GM19328 (cell line): ENCODE data around the gene MAP3K2.
"Not testable (repeated sequence)": the region's sequence is repeated elsewhere in the genome, so short reads cannot be mapped to it uniquely, and the experiment has no call there.

ENCODE experiments used
- ATAC-seq: cut with Tn5 transposase; IDR thresholded peaks from one replicate; pipeline ENCODE4 v1.9.1; 2021; ENCODE audit warnings: mild to moderate bottlenecking, moderate library complexity; ENCODE audit not compliant: unreplicated experiment

Gene MAP3K2

GRCh38 chr2:127356531-127356930, 31.2 kb downstream of the MAP3K2 start:
- no peak for ATAC-seq

GRCh38 chr2:127355407-127356008, 32.3 kb downstream of the MAP3K2 start:
- ATAC-seq: no peak

GRCh38 chr2:127353873-127354676, 33.7 kb downstream of the MAP3K2 start:
- not testable (repeated sequence) for ATAC-seq

GRCh38 chr2:127353223-127353622, 34.6 kb downstream of the MAP3K2 start:
- ATAC-seq: not testable (repeated sequence)

GRCh38 chr2:127351603-127352002, 36.2 kb downstream of the MAP3K2 start:
- no peak for ATAC-seq

GRCh38 chr2:127348426-127349000, 39.3 kb downstream of the MAP3K2 start:
- no peak for ATAC-seq

GRCh38 chr2:127347734-127348392, 39.9 kb downstream of the MAP3K2 start:
- ATAC-seq: no peak

GRCh38 chr2:127347015-127347414, 40.8 kb downstream of the MAP3K2 start:
- ATAC-seq: no peak

- ATAC-seq: no peak
These were observed 44.5 kb downstream of the MAP3K2 start for GRCh38 chr2:127343277-127343676.

- peak; percentile 79 for ATAC-seq
These were observed 45.7 kb downstream of the MAP3K2 start for GRCh38 chr2:127342101-127342500.

- no peak for ATAC-seq
These were observed 55.4 kb downstream of the MAP3K2 start for GRCh38 chr2:127332335-127332734.

- no peak for ATAC-seq
These were observed 57.0 kb downstream of the MAP3K2 start for GRCh38 chr2:127330753-127331152.

- no peak for ATAC-seq
These were observed 61.4 kb downstream of the MAP3K2 start for GRCh38 chr2:127326289-127326945.

GRCh38 chr2:127324635-127325034, 63.1 kb downstream of the MAP3K2 start:
- ATAC-seq: no peak

GRCh38 chr2:127321303-127321702, 66.5 kb downstream of the MAP3K2 start:
- ATAC-seq: no peak

- ATAC-seq: no peak
These were observed 67.0 kb downstream of the MAP3K2 start for GRCh38 chr2:127320586-127321275.

GRCh38 chr2:127320067-127320466, 67.7 kb downstream of the MAP3K2 start:
- ATAC-seq: no peak

GRCh38 chr2:127314193-127314988, 73.4 kb downstream of the MAP3K2 start:
- no peak for ATAC-seq

- peak; percentile 93 for ATAC-seq
These were observed 74.4 kb downstream of the MAP3K2 start for GRCh38 chr2:127313406-127313805.

- no peak for ATAC-seq
These were observed 76.8 kb downstream of the MAP3K2 start for GRCh38 chr2:127310980-127311379.
